ENCODE data around the gene TCF15. TPM values are rescaled to one million over a fixed set of nuclear protein-coding genes. Genes with fewer than 3 reads are reported as not detected.

TCF15 gene
- total RNA-seq, 1 donor from 2014 or later: 2.1 TPM

DNA sequence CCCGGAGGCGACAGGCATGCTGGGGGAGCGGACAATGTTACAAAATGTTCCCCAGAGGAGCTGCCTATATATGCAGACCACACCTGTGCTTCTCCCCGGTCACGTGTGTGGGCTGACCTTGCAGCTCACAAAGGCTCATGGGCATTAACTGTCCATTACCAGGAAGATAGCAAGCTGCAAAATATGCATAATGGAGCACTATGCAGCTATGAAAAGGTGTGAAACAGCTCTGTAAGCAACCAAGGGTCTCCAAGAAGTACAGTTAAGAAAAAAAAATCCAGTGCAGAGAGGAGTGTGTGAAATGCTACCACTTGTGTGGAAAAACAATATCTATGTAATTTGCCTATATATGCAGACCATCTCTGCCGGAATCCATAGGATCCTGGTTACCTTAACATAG is 9.4 kb downstream of the TCF15 start:
- Histone ChIP-seq H3K36me3 (ENCODE audit: control insufficient read depth in 3 of 3, insufficient read depth in 3 of 3, low read length in 3 of 3) (no peaks in the 10 kb centered on the region), H3K4me3 (ENCODE audit: low read length in 3 of 3) (no peak overlapping the region), H3K27ac (ENCODE audit: low read depth, low read length) (no peak overlapping the region), H3K9ac (ENCODE audit: low read depth in 1 of 3, low read length in 3 of 3) (no peak overlapping the region), H3K4me1 (ENCODE audit: control insufficient read depth in 3 of 3, insufficient read depth in 3 of 3, low read length in 3 of 3) (peaks cover 4 to 17% (median 16%) of the 10 kb centered on the region in 3 donors), H3K9me3 (ENCODE audit: control insufficient read depth in 3 of 3, low read length in 3 of 3) (no peaks in the 10 kb centered on the region), H3K27me3 (ENCODE audit: control insufficient read depth in 3 of 3, insufficient read depth in 3 of 3, low read length in 3 of 3) (peaks cover 0 to 3% (median 0%) of the 10 kb centered on the region in 3 donors)

- peaks cover 0 to 17% (median 16%) of the 10 kb centered on the region in 3 donors for H3K4me1 ChIP-seq (ENCODE audit: control insufficient read depth in 3 of 3, insufficient read depth in 3 of 3, low read length in 3 of 3)
Observed at GRCh38 chr20:600141-600540, 10.0 kb downstream of the TCF15 start.

DNA sequence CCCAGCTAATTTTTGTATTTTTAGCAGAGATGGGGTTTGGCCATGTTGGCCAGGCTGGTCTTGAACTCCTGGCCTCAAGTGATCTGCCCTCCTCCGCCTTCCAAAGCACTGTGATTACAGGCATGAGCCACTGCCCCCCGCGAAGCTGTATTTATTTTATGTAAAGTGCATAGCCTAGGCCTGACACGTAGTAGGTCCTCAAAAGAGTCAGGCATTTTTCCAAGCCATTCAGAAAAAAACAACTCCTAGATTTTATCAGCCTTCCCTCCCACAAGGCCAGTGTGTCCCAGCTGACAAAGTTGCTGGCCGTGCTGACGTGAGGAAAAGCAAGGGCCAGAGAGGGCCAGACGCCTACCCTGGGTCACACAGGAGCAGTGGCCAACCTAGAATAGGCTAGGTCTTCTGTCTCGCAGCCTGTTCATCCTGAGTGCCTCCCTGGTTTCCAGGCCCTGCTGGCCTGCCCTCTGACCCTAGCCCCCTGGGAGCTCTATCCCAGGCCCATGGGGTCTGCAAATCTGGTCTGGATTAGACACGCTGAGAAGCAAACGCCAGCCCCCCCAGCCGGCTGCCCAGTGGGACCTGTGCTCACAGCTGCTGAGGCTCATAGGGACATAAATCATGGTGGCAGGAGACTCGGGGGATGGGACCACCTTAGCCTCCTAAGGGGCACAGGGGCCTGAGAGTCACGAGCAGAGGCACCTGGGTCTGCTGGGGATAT is 11.8 kb downstream of the TCF15 start:
- no peak overlapping the region for H3K27ac ChIP-seq (ENCODE audit: low read depth, low read length)
- no peaks in the 10 kb centered on the region for H3K36me3 ChIP-seq (ENCODE audit: control insufficient read depth in 3 of 3, insufficient read depth in 3 of 3, low read length in 3 of 3)
- H3K9ac ChIP-seq (ENCODE audit: low read depth in 1 of 3, low read length in 3 of 3): no peak overlapping the region
- H3K27me3 ChIP-seq (ENCODE audit: control insufficient read depth in 3 of 3, insufficient read depth in 3 of 3, low read length in 3 of 3): peaks cover 0 to 3% (median 0%) of the 10 kb centered on the region in 3 donors
- H3K4me1 ChIP-seq (ENCODE audit: control insufficient read depth in 3 of 3, insufficient read depth in 3 of 3, low read length in 3 of 3): peaks cover 0 to 9% (median 7%) of the 10 kb centered on the region in 3 donors
- H3K4me3 ChIP-seq (ENCODE audit: low read length in 3 of 3): no peak overlapping the region
- no peaks in the 10 kb centered on the region for H3K9me3 ChIP-seq (ENCODE audit: control insufficient read depth in 3 of 3, low read length in 3 of 3)

More at GRCh38 chr20:600141-600540, 10.0 kb downstream of the TCF15 start:
- Histone ChIP-seq H3K36me3 (ENCODE audit: control insufficient read depth in 3 of 3, insufficient read depth in 3 of 3, low read length in 3 of 3) (no peaks in the 10 kb centered on the region), H3K27me3 (ENCODE audit: control insufficient read depth in 3 of 3, insufficient read depth in 3 of 3, low read length in 3 of 3) (peaks cover 0 to 3% (median 0%) of the 10 kb centered on the region in 3 donors), H3K27ac (ENCODE audit: low read depth, low read length) (no peak overlapping the region), H3K9ac (ENCODE audit: low read depth in 1 of 3, low read length in 3 of 3) (no peak overlapping the region), H3K9me3 (ENCODE audit: control insufficient read depth in 3 of 3, low read length in 3 of 3) (no peaks in the 10 kb centered on the region), H3K4me3 (ENCODE audit: low read length in 3 of 3) (no peak overlapping the region)

DNA sequence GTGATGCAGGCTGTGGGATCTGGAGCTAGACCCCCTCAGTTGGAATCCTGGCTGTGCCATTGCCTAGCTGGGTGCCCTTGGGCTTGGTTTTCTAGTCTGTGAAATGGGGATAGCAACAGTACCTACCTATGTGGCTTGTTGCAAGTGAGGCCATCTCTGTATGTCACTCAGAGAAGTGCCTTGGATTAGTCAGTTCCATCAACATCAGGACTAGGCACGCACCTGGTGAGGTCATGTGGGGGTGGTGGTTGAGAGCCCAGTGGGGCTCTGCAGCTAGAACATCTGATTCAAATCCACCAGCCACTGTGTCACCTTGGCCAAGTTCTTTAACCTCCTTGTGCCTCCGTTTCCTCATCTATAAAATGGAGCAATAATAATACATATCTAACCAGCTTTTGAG is 12.5 kb downstream of the TCF15 start:
- H3K27me3 ChIP-seq (ENCODE audit: control insufficient read depth in 3 of 3, insufficient read depth in 3 of 3, low read length in 3 of 3): peaks cover 0 to 3% (median 0%) of the 10 kb centered on the region in 3 donors
- H3K4me1 ChIP-seq (ENCODE audit: control insufficient read depth in 3 of 3, insufficient read depth in 3 of 3, low read length in 3 of 3): peaks cover 0 to 4% (median under 1%) of the 10 kb centered on the region in 3 donors
- H3K36me3 ChIP-seq (ENCODE audit: control insufficient read depth in 3 of 3, insufficient read depth in 3 of 3, low read length in 3 of 3): no peaks in the 10 kb centered on the region
- no peaks in the 10 kb centered on the region for H3K9me3 ChIP-seq (ENCODE audit: control insufficient read depth in 3 of 3, low read length in 3 of 3)
- no peak overlapping the region for H3K27ac ChIP-seq (ENCODE audit: low read depth, low read length)
- no peak overlapping the region for H3K4me3 ChIP-seq (ENCODE audit: low read length in 3 of 3)
- no peak overlapping the region for H3K9ac ChIP-seq (ENCODE audit: low read depth in 1 of 3, low read length in 3 of 3)

GRCh38 chr20:595330-596308 is 14.5 kb downstream of the TCF15 start:
- no peaks in the 10 kb centered on the region for H3K9me3 ChIP-seq (ENCODE audit: control insufficient read depth in 3 of 3, low read length in 3 of 3)
- no peaks in the 10 kb centered on the region for H3K27me3 ChIP-seq (ENCODE audit: control insufficient read depth in 3 of 3, insufficient read depth in 3 of 3, low read length in 3 of 3)
- peaks cover 0 to 2% (median 0%) of the 10 kb centered on the region in 3 donors for H3K4me1 ChIP-seq (ENCODE audit: control insufficient read depth in 3 of 3, insufficient read depth in 3 of 3, low read length in 3 of 3)
- H3K36me3 ChIP-seq (ENCODE audit: control insufficient read depth in 3 of 3, insufficient read depth in 3 of 3, low read length in 3 of 3): no peaks in the 10 kb centered on the region
- H3K9ac ChIP-seq (ENCODE audit: low read depth in 1 of 3, low read length in 3 of 3): no peak overlapping the region
- H3K27ac ChIP-seq (ENCODE audit: low read depth, low read length): no peak overlapping the region
- H3K4me3 ChIP-seq (ENCODE audit: low read length in 3 of 3): no peak overlapping the region

GRCh38 chr20:592506-592905 is 17.6 kb downstream of the TCF15 start:
- Histone ChIP-seq H3K9ac (ENCODE audit: low read depth in 1 of 3, low read length in 3 of 3) (no peak overlapping the region), H3K4me3 (ENCODE audit: low read length in 3 of 3) (no peak overlapping the region), H3K27ac (ENCODE audit: low read depth, low read length) (no peak overlapping the region), H3K4me1 (ENCODE audit: control insufficient read depth in 3 of 3, insufficient read depth in 3 of 3, low read length in 3 of 3) (peaks cover 0 to 6% (median 3%) of the 10 kb centered on the region in 3 donors), H3K27me3 (ENCODE audit: control insufficient read depth in 3 of 3, insufficient read depth in 3 of 3, low read length in 3 of 3) (no peaks in the 10 kb centered on the region), H3K36me3 (ENCODE audit: control insufficient read depth in 3 of 3, insufficient read depth in 3 of 3, low read length in 3 of 3) (no peaks in the 10 kb centered on the region), H3K9me3 (ENCODE audit: control insufficient read depth in 3 of 3, low read length in 3 of 3) (no peaks in the 10 kb centered on the region)

DNA sequence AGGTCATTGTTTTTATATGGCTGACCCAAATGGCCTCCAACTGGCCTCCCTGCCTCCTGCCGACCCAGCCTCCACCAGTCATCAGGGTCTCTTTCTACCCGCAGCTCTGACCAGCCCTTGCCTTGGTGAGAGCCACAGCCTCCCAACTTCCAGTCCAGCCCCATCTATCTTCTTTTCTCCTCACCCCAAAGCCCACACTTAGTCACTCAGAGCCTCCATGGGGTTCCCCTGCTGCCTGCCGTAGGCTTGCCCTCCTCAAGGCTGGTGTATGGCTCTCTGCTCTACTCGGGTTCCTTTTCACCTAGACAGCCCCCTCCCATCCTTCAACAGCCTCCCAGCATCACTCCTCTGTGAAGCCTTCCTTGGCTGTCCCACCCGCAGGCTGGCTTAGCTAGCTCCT is 18.2 kb downstream of the TCF15 start:
- H3K9ac ChIP-seq (ENCODE audit: low read depth in 1 of 3, low read length in 3 of 3): no peak overlapping the region
- H3K27me3 ChIP-seq (ENCODE audit: control insufficient read depth in 3 of 3, insufficient read depth in 3 of 3, low read length in 3 of 3): no peaks in the 10 kb centered on the region
- H3K9me3 ChIP-seq (ENCODE audit: control insufficient read depth in 3 of 3, low read length in 3 of 3): no peaks in the 10 kb centered on the region
- no peak overlapping the region for H3K4me3 ChIP-seq (ENCODE audit: low read length in 3 of 3)
- H3K27ac ChIP-seq (ENCODE audit: low read depth, low read length): no peak overlapping the region
- peaks cover 0 to 6% (median 3%) of the 10 kb centered on the region in 3 donors for H3K4me1 ChIP-seq (ENCODE audit: control insufficient read depth in 3 of 3, insufficient read depth in 3 of 3, low read length in 3 of 3)
- H3K36me3 ChIP-seq (ENCODE audit: control insufficient read depth in 3 of 3, insufficient read depth in 3 of 3, low read length in 3 of 3): no peaks in the 10 kb centered on the region

DNA sequence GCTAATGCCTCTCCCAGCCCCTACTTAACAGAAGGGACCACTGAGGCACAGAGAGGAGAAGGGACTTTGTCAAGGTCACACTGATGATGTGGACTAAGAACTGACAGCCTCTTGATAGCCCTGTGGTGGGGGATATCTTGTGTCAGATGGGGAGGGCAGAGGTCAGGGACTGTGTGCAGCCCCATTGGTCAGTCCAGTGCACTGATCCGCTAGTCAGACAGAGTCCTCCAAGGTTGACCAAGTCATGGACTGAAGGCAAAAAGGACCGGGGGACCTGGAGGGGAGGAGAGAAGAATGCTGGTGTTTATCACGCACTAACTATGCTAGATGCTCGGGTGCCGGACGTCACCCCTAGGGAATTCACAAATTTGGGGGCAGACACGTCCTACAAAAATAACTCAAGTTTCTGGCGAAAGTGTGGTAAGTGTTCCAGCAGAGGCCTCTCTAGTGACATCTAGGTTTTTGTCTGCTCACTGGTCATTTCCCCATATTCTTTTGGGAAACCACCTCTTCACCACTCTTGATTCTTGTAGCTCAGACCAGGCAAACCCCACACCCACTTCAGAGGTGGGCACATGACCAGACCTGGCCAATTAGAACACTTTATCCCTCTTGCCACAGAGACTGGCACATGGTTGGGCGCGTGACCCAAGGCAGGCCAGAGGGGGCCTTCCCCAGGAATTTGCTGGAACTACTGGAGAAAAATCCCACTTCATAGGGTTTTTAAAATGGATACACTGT is 21.0 kb downstream of the TCF15 start:
- no peaks in the 10 kb centered on the region for H3K36me3 ChIP-seq (ENCODE audit: control insufficient read depth in 3 of 3, insufficient read depth in 3 of 3, low read length in 3 of 3)
- peak overlapping the region in 1 of 3 donors; percentile 12 for H3K9ac ChIP-seq (ENCODE audit: low read depth in 1 of 3, low read length in 3 of 3)
- H3K9me3 ChIP-seq (ENCODE audit: control insufficient read depth in 3 of 3, low read length in 3 of 3): no peaks in the 10 kb centered on the region
- H3K27ac ChIP-seq (ENCODE audit: low read depth, low read length): no peak overlapping the region
- H3K27me3 ChIP-seq (ENCODE audit: control insufficient read depth in 3 of 3, insufficient read depth in 3 of 3, low read length in 3 of 3): no peaks in the 10 kb centered on the region
- no peak overlapping the region for H3K4me3 ChIP-seq (ENCODE audit: low read length in 3 of 3)
- peaks cover 0 to 9% (median 3%) of the 10 kb centered on the region in 3 donors for H3K4me1 ChIP-seq (ENCODE audit: control insufficient read depth in 3 of 3, insufficient read depth in 3 of 3, low read length in 3 of 3)

DNA sequence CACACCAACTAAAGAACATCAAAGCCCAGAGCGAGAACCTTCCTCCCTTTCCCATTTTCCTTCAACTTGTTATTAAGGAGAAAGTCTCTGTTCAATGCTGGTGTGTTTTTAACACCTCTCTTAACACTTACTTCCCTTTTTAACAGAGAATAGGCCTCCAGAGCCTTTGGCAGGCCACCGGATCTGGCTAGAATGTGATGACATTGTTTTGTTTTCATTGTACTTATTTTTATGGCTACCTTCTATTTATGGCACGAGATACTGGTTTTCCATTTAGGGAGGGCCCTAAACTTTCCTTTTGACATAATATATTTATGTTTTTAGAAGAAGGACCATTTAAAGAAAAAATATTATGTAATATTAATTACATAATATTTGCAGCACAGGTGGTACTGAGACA is 21.6 kb downstream of the TCF15 start:
- Histone ChIP-seq H3K27me3 (ENCODE audit: control insufficient read depth in 3 of 3, insufficient read depth in 3 of 3, low read length in 3 of 3) (no peaks in the 10 kb centered on the region), H3K4me1 (ENCODE audit: control insufficient read depth in 3 of 3, insufficient read depth in 3 of 3, low read length in 3 of 3) (peaks cover 0 to 9% (median 3%) of the 10 kb centered on the region in 3 donors), H3K9ac (ENCODE audit: low read depth in 1 of 3, low read length in 3 of 3) (no peak overlapping the region), H3K9me3 (ENCODE audit: control insufficient read depth in 3 of 3, low read length in 3 of 3) (no peaks in the 10 kb centered on the region), H3K27ac (ENCODE audit: low read depth, low read length) (no peak overlapping the region), H3K4me3 (ENCODE audit: low read length in 3 of 3) (no peak overlapping the region), H3K36me3 (ENCODE audit: control insufficient read depth in 3 of 3, insufficient read depth in 3 of 3, low read length in 3 of 3) (no peaks in the 10 kb centered on the region)

All from skeletal muscle tissue (tissue), 4 donors.